ENCODE results near the gene TAS2R43. TPM values are rescaled to one million over a fixed set of nuclear protein-coding genes. Genes with fewer than 3 reads are reported as not detected.

Gene TAS2R43
- polyA plus RNA-seq, 1 experiment: not detected

Small RNA genes within 50 kb of the gene (small RNA-seq; reads per million reads assigned to genes)
- not detected for gene AC018630.1 (ENCODE audit: insufficient read length, low read depth)

Other genes starting within 250 kb of the TAS2R43 start
- 3.2 and 4.3 TPM in 2 replicates for gene PRR4, start 242.8 kb downstream of the TAS2R43 start, polyA plus RNA-seq (2011; rRNA removed)
- 3.1 and 4.2 TPM in 2 replicates for gene PRH1, start 208.1 kb downstream of the TAS2R43 start, polyA plus RNA-seq (2011; rRNA removed)
- 0.10 and 0.16 TPM in 2 replicates for gene TAS2R13, start 182.8 kb downstream of the TAS2R43 start, polyA plus RNA-seq (2011; rRNA removed)
- 0.16 TPM in 1 of 2 replicates, not detected in the other for gene PRH2, start 163.1 kb downstream of the TAS2R43 start, polyA plus RNA-seq (2011; rRNA removed)
- 2.1 and 3.2 TPM in 2 replicates for gene TAS2R14, start 153.1 kb downstream of the TAS2R43 start, polyA plus RNA-seq (2011; rRNA removed)
- 0.21 and 0.24 TPM in 2 replicates for gene TAS2R50, start 105.4 kb downstream of the TAS2R43 start, polyA plus RNA-seq (2011; rRNA removed)
- 0.62 and 0.67 TPM in 2 replicates for gene TAS2R20, start 94.0 kb downstream of the TAS2R43 start, polyA plus RNA-seq (2011; rRNA removed)
- 0.46 and 0.48 TPM in 2 replicates for gene TAS2R19, start 69.7 kb downstream of the TAS2R43 start, polyA plus RNA-seq (2011; rRNA removed)
- 0.51 and 0.60 TPM in 2 replicates for gene TAS2R31, start 60.9 kb downstream of the TAS2R43 start, polyA plus RNA-seq (2011; rRNA removed)
- 0.30 TPM in 1 of 2 replicates, not detected in the other for gene TAS2R46, start 30.0 kb downstream of the TAS2R43 start, polyA plus RNA-seq (2011; rRNA removed)
- 0.07 TPM in 1 of 2 replicates, not detected in the other for gene TAS2R30, start 42.3 kb upstream of the TAS2R43 start, polyA plus RNA-seq (2011; rRNA removed)
- 4.8 and 6.4 TPM in 2 replicates for gene SMIM10L1, start 78.9 kb upstream of the TAS2R43 start, polyA plus RNA-seq (2011; rRNA removed)
- gene TAS2R42, start 94.6 kb upstream of the TAS2R43 start, polyA plus RNA-seq (2011; rRNA removed): not detected in 2 replicates
- gene PRB3, start 177.4 kb upstream of the TAS2R43 start, polyA plus RNA-seq (2011; rRNA removed): not detected in 2 replicates
- not detected in 2 replicates for gene PRB4, start 218.1 kb upstream of the TAS2R43 start, polyA plus RNA-seq (2011; rRNA removed)